H1 (cell line): ENCODE results near the gene DDX23. TPM values are rescaled to one million over a fixed set of nuclear protein-coding genes. Genes with fewer than 3 reads are reported as not detected.

ENCODE experiments used
- CTCF ChIA-PET: fragments of 300-600 bp; sonication (Branson Sonifier 250); formaldehyde crosslinking; loops from one replicate; lab custom pipeline; 2021; ENCODE audit not compliant: partially characterized antibody; lab: Charles Lee
- POLR2A ChIA-PET: fragments of 300-600 bp; sonication (Branson Sonifier 250); formaldehyde crosslinking; loops from one replicate; lab custom pipeline; 2021; ENCODE audit warnings: inconsistent platforms; ENCODE audit not compliant: partially characterized antibody; lab: Charles Lee
- DNase-seq, 2 experiments: peaks; one replicate each; pipeline versions ENCODE4 v3.0.0 to v3.0.0-alpha.2; 2010 to 2022; ENCODE audit warnings: low spot score in 2 of 2, low read depth in 1 of 2, mixed read lengths in 1 of 2
- FAIRE-seq: peaks from 2 replicates; lab custom pipeline; 2011; peaks lifted over from hg19 to GRCh38; lab: Jason Lieb, UNC
- H2AFZ ChIP-seq: 2 replicates; pipeline ENCODE4 v1.8.1; 2012; ENCODE audit warnings: low read length, inconsistent platforms
- H2AK5ac ChIP-seq: 2 replicates; pipeline ENCODE4 v1.6.1; 2013; ENCODE audit warnings: low read depth, low read length
- H2BK120ac ChIP-seq: replicated peaks from 2 replicates; pipeline ENCODE3; 2013; ENCODE audit warnings: low read depth, low read length, inconsistent platforms
- H2BK12ac ChIP-seq: 2 replicates; pipeline ENCODE4 v1.6.1; 2013; ENCODE audit warnings: low read depth, low read length
- H2BK15ac ChIP-seq: 2 replicates; pipeline ENCODE4 v1.6.1; 2013; ENCODE audit warnings: low read length
- H2BK20ac ChIP-seq: 2 replicates; pipeline ENCODE4 v1.6.1; 2013; ENCODE audit warnings: low read length
- H2BK5ac ChIP-seq: 2 replicates; pipeline ENCODE4 v1.6.1; 2013; ENCODE audit warnings: low read depth, low read length
- H3K14ac ChIP-seq: 2 replicates; pipeline ENCODE4 v1.6.1; 2013; ENCODE audit warnings: inconsistent platforms; ENCODE audit not compliant: insufficient read length
- H3K18ac ChIP-seq: 2 replicates; pipeline ENCODE4 v1.6.1; 2013; ENCODE audit warnings: low read length; ENCODE audit errors: extremely low read depth
- H3K23ac ChIP-seq: 2 replicates; pipeline ENCODE4 v1.6.1; 2013; ENCODE audit warnings: inconsistent platforms; ENCODE audit not compliant: insufficient read length
- H3K23me2 ChIP-seq: 2 replicates; pipeline ENCODE4 v1.6.1; 2013; ENCODE audit warnings: low read depth, low read length
- H3K27ac ChIP-seq: 2 replicates; pipeline ENCODE4 v1.6.1; 2011; ENCODE audit warnings: low read depth, low read length, inconsistent platforms
- H3K27me3 ChIP-seq, 4 experiments: replicated peaks in 1 of 4; 1 replicate in 1 of 4; 2 replicates in 3 of 4; pipeline versions ENCODE4 v1.6.1 to v1.8.1; 2011 to 2013; ENCODE audit warnings: low read length in 3 of 4, mild to moderate bottlenecking in 3 of 4, inconsistent platforms in 2 of 4, mixed read lengths in 2 of 4, moderate library complexity in 1 of 4; ENCODE audit not compliant: control insufficient read depth in 3 of 4, insufficient read depth in 3 of 4; ENCODE audit errors: extremely low read depth in 1 of 4
- H3K36me3 ChIP-seq, 4 experiments: 2 replicates each; pipeline versions ENCODE4 v1.6.1 to v1.8.1; 2011 to 2013; ENCODE audit warnings: mild to moderate bottlenecking in 4 of 4, low read length in 3 of 4, moderate library complexity in 2 of 4, control low read depth in 1 of 4, inconsistent platforms in 1 of 4; ENCODE audit not compliant: insufficient read depth in 4 of 4, control insufficient read depth in 2 of 4
- H3K4ac ChIP-seq: replicated peaks from 2 replicates; pipeline ENCODE3; 2013; ENCODE audit warnings: low read length, low read depth, mixed read lengths, inconsistent platforms; ENCODE audit not compliant: insufficient read length
- H3K4me1 ChIP-seq, 4 experiments: replicated peaks in 1 of 4; 1 replicate in 1 of 4; 2 replicates in 3 of 4; pipeline versions ENCODE4 v1.6.1 to v1.8.1; 2011 to 2013; ENCODE audit warnings: low read length in 3 of 4, inconsistent platforms in 2 of 4, mixed read lengths in 1 of 4; ENCODE audit not compliant: insufficient read depth in 4 of 4, control insufficient read depth in 3 of 4
- H3K4me2 ChIP-seq, 2 experiments: 2 replicates each; pipeline versions ENCODE4 v1.6.1 to v1.8.1; 2011 to 2013; ENCODE audit warnings: low read depth in 2 of 2, low read length in 2 of 2, control low read depth in 1 of 2, inconsistent platforms in 1 of 2, mild to moderate bottlenecking in 1 of 2; ENCODE audit not compliant: insufficient read depth in 1 of 2
- H3K4me3 ChIP-seq, 4 experiments: fragments of 200-600, 300-600 bp in 1 of 4; sonication (generic), shearing (Covaris generic), sonication (Bioruptor Twin) in 1 of 4; 2 replicates each; pipeline versions ENCODE4 v1.5.1 to v1.8.1; 2011 to 2016; ENCODE audit warnings: low read length in 4 of 4, low read depth in 3 of 4, control low read depth in 2 of 4, inconsistent platforms in 2 of 4, mild to moderate bottlenecking in 2 of 4, mixed read lengths in 1 of 4, moderate library complexity in 1 of 4; ENCODE audit not compliant: insufficient read depth in 2 of 4; ENCODE audit errors: extremely low read depth in 1 of 4
- H3K56ac ChIP-seq: replicated peaks from 2 replicates; pipeline ENCODE3; 2013; ENCODE audit warnings: low read depth, mild to moderate bottlenecking, mixed read lengths, low read length, inconsistent platforms; ENCODE audit not compliant: insufficient read length
- H3K79me1 ChIP-seq: 2 replicates; pipeline ENCODE4 v1.6.1; 2013; ENCODE audit warnings: low read depth, low read length, control low read depth
- H3K79me2 ChIP-seq, 2 experiments: 2 replicates each; pipeline versions ENCODE4 v1.6.1 to v1.8.1; 2012 to 2013; ENCODE audit warnings: low read length in 2 of 2, mild to moderate bottlenecking in 2 of 2, inconsistent platforms in 1 of 2; ENCODE audit not compliant: insufficient read depth in 2 of 2, control insufficient read depth in 1 of 2
- H3K9ac ChIP-seq, 4 experiments: replicated peaks in 1 of 4; 1 replicate in 1 of 4; 2 replicates in 3 of 4; pipeline versions ENCODE4 v1.6.1 to v1.8.1; 2011 to 2013; ENCODE audit warnings: low read depth in 3 of 4, low read length in 3 of 4, control low read depth in 2 of 4, mild to moderate bottlenecking in 2 of 4, moderate library complexity in 2 of 4, inconsistent platforms in 1 of 4; ENCODE audit errors: extremely low read depth in 1 of 4
- H3K9me3 ChIP-seq, 2 experiments: 2 replicates each; pipeline versions ENCODE4 v1.6.1 to v1.8.1; 2012 to 2013; ENCODE audit warnings: mild to moderate bottlenecking in 2 of 2, moderate library complexity in 2 of 2, control low read depth in 1 of 2, inconsistent platforms in 1 of 2, low read depth in 1 of 2, low read length in 1 of 2, mixed read lengths in 1 of 2; ENCODE audit not compliant: insufficient read depth in 2 of 2
- H4K20me1 ChIP-seq, 2 experiments: replicated peaks in 1 of 2; 2 replicates each; pipeline versions ENCODE3 to v1.8.1; 2011 to 2013; ENCODE audit warnings: inconsistent platforms in 2 of 2, low read length in 2 of 2, mild to moderate bottlenecking in 1 of 2; ENCODE audit not compliant: insufficient read depth in 2 of 2, control insufficient read depth in 1 of 2
- H4K5ac ChIP-seq: 2 replicates; pipeline ENCODE4 v1.6.1; 2013; ENCODE audit warnings: low read length, low read depth, mixed read lengths, inconsistent platforms; ENCODE audit not compliant: insufficient read length
- H4K8ac ChIP-seq: 2 replicates; pipeline ENCODE4 v1.8.0; 2013; ENCODE audit warnings: mild to moderate bottlenecking, moderate library complexity, low read length, inconsistent platforms; ENCODE audit not compliant: insufficient read depth; ENCODE audit errors: extremely low read depth
- H4K91ac ChIP-seq: replicated peaks from 2 replicates; pipeline ENCODE3; 2013; ENCODE audit warnings: low read length, mixed read lengths, inconsistent platforms; ENCODE audit not compliant: insufficient read length
- ASH2L ChIP-seq: fragments of 200-600, 300-600 bp; sonication (generic); IDR thresholded peaks from one replicate; pipeline ENCODE4 v1.7.1; 2017; ENCODE audit warnings: low read length
- BACH1 ChIP-seq: IDR thresholded peaks from 2 replicates; pipeline ENCODE4 v1.6.1; 2012; ENCODE audit warnings: low read length, improper control_type of control experiment
- BRCA1 ChIP-seq: IDR thresholded peaks from 2 replicates; pipeline ENCODE4 v1.6.1; 2012; ENCODE audit warnings: low read depth, low read length, improper control_type of control experiment
- CBX5 ChIP-seq: fragments of 300-800, 300-1000 bp; sonication (generic); IDR thresholded peaks from 2 replicates; pipeline ENCODE4 v1.7.1; 2016; ENCODE audit warnings: antibody characterized with exemption, low read length, low read depth
- CREB1 ChIP-seq: IDR thresholded peaks from 2 replicates; pipeline ENCODE4 v1.6.1; 2012; ENCODE audit warnings: inconsistent platforms
- CTCF ChIP-seq, 3 experiments: IDR thresholded peaks; 1 replicate in 2 of 3; 2 replicates in 1 of 3; pipeline versions ENCODE4 v1.5.1 to v1.6.1; 2011; ENCODE audit warnings: low read length in 3 of 3, mild to moderate bottlenecking in 3 of 3, inconsistent platforms in 2 of 3, low read depth in 1 of 3, moderate library complexity in 1 of 3; ENCODE audit not compliant: insufficient read depth in 1 of 3; ENCODE audit errors: control extremely low read depth in 1 of 3
- GABPA ChIP-seq: IDR thresholded peaks from 2 replicates; pipeline ENCODE4 v1.6.1; 2011; ENCODE audit warnings: mild to moderate bottlenecking, low read length, moderate library complexity, borderline replicate concordance; ENCODE audit not compliant: insufficient read depth
- HDAC2 ChIP-seq, 2 experiments: fragments of 300-600 bp in 1 of 2; sonication (generic) in 1 of 2; IDR thresholded peaks; 2 replicates each; pipeline ENCODE4 v1.6.1; 2011 to 2012; ENCODE audit warnings: low read depth in 2 of 2, low read length in 2 of 2, mild to moderate bottlenecking in 2 of 2, moderate library complexity in 2 of 2, borderline replicate concordance in 1 of 2, inconsistent platforms in 1 of 2
- RXRA ChIP-seq: IDR thresholded peaks from 2 replicates; pipeline ENCODE4 v1.6.1; 2011; ENCODE audit warnings: low read depth, mild to moderate bottlenecking, low read length, moderate library complexity; ENCODE audit not compliant: insufficient read depth
- ZNF274 ChIP-seq: IDR thresholded peaks from 2 replicates; pipeline ENCODE4 v1.7.0; 2012; ENCODE audit warnings: low read length, borderline replicate concordance; ENCODE audit errors: extremely low read depth
- WGBS, 2 experiments: shearing (Covaris generic) in 1 of 2; methylation state at CpG; one replicate each; pipeline versions ENCODE4 v1.1.6 to v1.1.7; 2013 to 2015; ENCODE audit warnings: low lambda C conversion rate in 2 of 2, mixed read lengths in 2 of 2, inconsistent platforms in 1 of 2, low coverage in 1 of 2, missing lambda C conversion rate in 1 of 2; ENCODE audit not compliant: insufficient replicate concordance in 2 of 2, insufficient coverage in 1 of 2, insufficient read length in 1 of 2; ENCODE audit errors: extremely low coverage in 1 of 2, missing lambda C conversion rate in 1 of 2; 5-methylcytosine and 5-hydroxymethylcytosine counted together
- polyA plus RNA-seq, 7 experiments: library from polyadenylated mRNA; depleted of rRNA in 3 of 7; stranded (reverse) in 5 of 7; unstranded in 2 of 7; fragments of >200 nt in 5 of 7; fragments of 200-250 nt in 2 of 7; gene quantifications; 1 replicate in 5 of 7; 2 replicates in 1 of 7; 4 replicates in 1 of 7; pipeline versions ENCODE4 v1.2.1 to v1.2.3, GENCODE V29; 2011 to 2013; ENCODE audit warnings: missing spikeins in 2 of 7, mixed read lengths in 2 of 7
- total RNA-seq: library from RNA; stranded (reverse); fragmentation: NEBNext Ultra II Directional; extraction: Animal tissue kit (Norgen Biotek cat#: 25700); gene quantifications from 2 replicates; pipeline ENCODE4 v1.2.1, GENCODE V29; 2021

DDX23 gene
- total and polyA plus RNA-seq, 2 of the 8 experiments (the other 6 are each of a cell fraction or from before 2014, with no cell fraction given) = 43.5 to 107 TPM

- no peak overlapping the region for H2BK5ac ChIP-seq
- H2BK12ac ChIP-seq = no peak overlapping the region
- no peak overlapping the region for H3K4ac ChIP-seq
- H3K36me3 ChIP-seq = peaks cover 26 to 46% (median 39%) of the 10 kb centered on the region in 4 experiments
- H3K27me3 ChIP-seq = no peaks in the 10 kb centered on the region
- peaks cover 3% of the 10 kb centered on the region; the same call in 1 of the 2 replicates for H3K23me2 ChIP-seq
- TF ChIP-seq BACH1 = no peak
- no peak for TF ChIP-seq CREB1
- TF ChIP-seq RXRA = no peak
- TF ChIP-seq BRCA1 = no peak
- no peak for TF ChIP-seq ZNF274
- TF ChIP-seq ASH2L = no peak
- TF ChIP-seq HDAC2 (IDR thresholded peaks at IDR 0.05; ENCODE audit: borderline replicate concordance in 1 of 2, low read depth in 2 of 2, low read length in 2 of 2) = no peak
- TF ChIP-seq GABPA = no peak
- TF ChIP-seq CTCF (IDR thresholded peaks at IDR 0.05; ENCODE audit: control extremely low read depth in 1 of 3, insufficient read depth in 1 of 3, low read depth in 1 of 3, low read length in 3 of 3) = no peak
- TF ChIP-seq CBX5 = no peak
- H3K27ac ChIP-seq = no peak overlapping the region
- no peak overlapping the region for H3K4me2 ChIP-seq
- H3K56ac ChIP-seq = no peak overlapping the region
- CTCF ChIA-PET = interaction anchor here (0.5 to 10.1 kb wide), 14 partner anchors 9 to 217 kb away, joined by 3 to 121 read pairs (median 4); partner anchors contain the start of genes CACNB3 and WNT1
- WGBS, 2 experiments = 87% methylated on average over 8 of the region's 8 CpGs; no CpG with 5 or more reads in 1 of the 2 experiments
- H3K79me1 ChIP-seq = no peaks in the 10 kb centered on the region
- H2BK15ac ChIP-seq = no peak overlapping the region
- H4K20me1 ChIP-seq = peaks cover 5 to 15% of the 10 kb centered on the region in 2 experiments
- no peak overlapping the region for H4K5ac ChIP-seq
- H3K14ac ChIP-seq = no peak overlapping the region
- H3K9me3 ChIP-seq = no peaks in the 10 kb centered on the region
- FAIRE-seq (no peak), DNase-seq (no peak)
- H2BK120ac ChIP-seq = no peak overlapping the region
- no peak overlapping the region for H2AFZ ChIP-seq
- H2AK5ac ChIP-seq = no peak overlapping the region
- POLR2A ChIA-PET = interaction anchor here (0.8 to 8.3 kb wide), 8 partner anchors 11 to 223 kb away, joined by 3 to 48 read pairs (median 5); partner anchors contain the start of genes DDX23 and RND1
- H3K4me3 ChIP-seq = no peak overlapping the region
- no peak overlapping the region for H3K18ac ChIP-seq
- no peak overlapping the region for H2BK20ac ChIP-seq
- no peak overlapping the region for H4K8ac ChIP-seq
- H3K79me2 ChIP-seq = no peaks in the 10 kb centered on the region
- H3K9ac ChIP-seq = no peak overlapping the region
- no peak overlapping the region for H3K23ac ChIP-seq
- H4K91ac ChIP-seq = no peak overlapping the region
- peaks cover 0 to 4% (median 0%) of the 10 kb centered on the region in 4 experiments; a peak in 1 of 7 replicates for H3K4me1 ChIP-seq
Observed at GRCh38 chr12:48827026-48827425, 24.9 kb downstream of the DDX23 start.
